Mononuclear cell (primary cell): ENCODE results near the gene CACNA1E. TPM values are rescaled to one million over a fixed set of nuclear protein-coding genes. Genes with fewer than 3 reads are reported as not detected.

ENCODE experiments used
- H3K27me3 ChIP-seq: 2 replicates; pipeline ENCODE4 v1.6.0; 2011; ENCODE audit warnings: low read length, control low read depth; ENCODE audit not compliant: insufficient read depth
- H3K4me1 ChIP-seq: 2 replicates; pipeline ENCODE4 v1.5.1; 2011; ENCODE audit warnings: mild to moderate bottlenecking, low read length, control low read depth; ENCODE audit not compliant: insufficient read depth
- H3K4me3 ChIP-seq: 2 replicates; pipeline ENCODE4 v1.5.1; 2011; ENCODE audit warnings: mild to moderate bottlenecking, low read length, moderate library complexity
- H3K9me3 ChIP-seq: 2 replicates; pipeline ENCODE4 v1.5.1; 2011; ENCODE audit warnings: low read depth, mild to moderate bottlenecking, control low read depth, low read length
- total RNA-seq: library from RNA; depleted of rRNA; stranded (reverse); fragments of >200 nt; gene quantifications from one replicate; pipeline ENCODE4 v1.2.3, GENCODE V29; 2012

Gene CACNA1E
- total RNA-seq, 1 donor: under 0.01 TPM

GRCh38 chr1:181607524-181607923 is 124.2 kb downstream of the CACNA1E start:
- Histone ChIP-seq H3K27me3 (no peaks in the 10 kb centered on the region), H3K9me3 (no peaks in the 10 kb centered on the region), H3K4me3 (no peak overlapping the region), H3K4me1 (no peaks in the 10 kb centered on the region)

DNA sequence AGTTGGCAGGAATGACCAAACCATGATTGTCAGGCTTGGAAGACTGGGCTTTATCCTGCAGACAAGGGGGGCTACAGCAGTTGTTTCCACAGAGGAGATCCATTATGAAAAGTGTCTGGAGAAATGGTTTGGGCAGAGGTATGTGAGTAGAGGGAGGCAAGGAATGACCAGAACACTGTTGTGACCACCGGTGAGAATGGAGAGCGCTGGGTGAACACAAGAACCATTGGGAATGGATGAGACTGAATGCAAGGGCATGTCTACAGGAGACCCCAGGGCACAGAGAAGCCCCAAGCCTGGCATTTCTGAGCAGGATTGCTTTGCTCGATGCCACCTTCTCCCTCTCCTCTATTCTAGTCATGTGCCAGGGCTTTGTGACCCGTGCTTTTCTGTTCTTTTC is 125.1 kb downstream of the CACNA1E start:
- Histone ChIP-seq H3K4me3 (no peak overlapping the region), H3K9me3 (no peaks in the 10 kb centered on the region), H3K27me3 (no peaks in the 10 kb centered on the region), H3K4me1 (no peaks in the 10 kb centered on the region)

DNA sequence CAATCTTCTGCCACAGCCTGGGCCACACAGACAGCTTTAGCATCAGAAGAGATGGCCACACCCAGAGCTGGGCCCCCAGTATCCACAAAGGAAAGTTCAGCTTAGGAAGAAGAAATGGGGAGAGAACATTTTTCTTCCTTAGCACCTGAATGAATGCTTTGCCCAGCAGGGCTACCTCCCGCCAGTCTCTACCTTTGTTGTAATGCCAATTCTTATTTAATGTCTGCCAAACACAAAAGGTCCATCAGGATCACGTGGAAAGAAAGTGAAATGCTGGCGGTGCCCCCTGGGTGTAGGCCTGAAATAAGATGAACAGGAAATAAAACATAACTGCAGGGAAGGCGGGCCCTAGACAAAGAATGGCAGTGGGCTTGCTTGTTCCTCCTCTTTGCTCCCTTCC is 125.6 kb downstream of the CACNA1E start:
- Histone ChIP-seq H3K9me3 (no peaks in the 10 kb centered on the region), H3K27me3 (no peaks in the 10 kb centered on the region), H3K4me1 (no peaks in the 10 kb centered on the region), H3K4me3 (no peak overlapping the region)

DNA sequence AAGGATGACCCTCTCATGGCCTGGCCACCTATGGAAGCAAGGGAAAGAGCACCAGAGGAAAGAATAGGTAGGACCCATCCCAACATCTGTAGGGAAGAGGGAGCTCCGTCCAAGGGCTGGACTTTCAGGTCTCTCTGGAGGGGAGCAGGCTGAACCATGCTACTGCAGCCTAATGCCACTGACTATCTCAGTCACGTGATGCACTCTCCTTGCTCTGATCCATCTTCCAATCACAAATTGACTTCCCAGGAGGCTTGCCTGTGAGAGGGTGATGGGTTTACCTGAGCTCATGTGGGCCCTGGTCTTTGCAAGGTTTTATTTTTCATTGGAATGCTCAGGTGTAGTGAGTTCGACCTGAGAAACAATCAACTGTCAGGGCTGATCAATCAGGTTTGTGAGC is 128.8 kb downstream of the CACNA1E start:
- no peaks in the 10 kb centered on the region for H3K27me3 ChIP-seq
- H3K4me1 ChIP-seq: no peaks in the 10 kb centered on the region
- no peak overlapping the region for H3K4me3 ChIP-seq
- H3K9me3 ChIP-seq: no peaks in the 10 kb centered on the region

- no peaks in the 10 kb centered on the region for H3K27me3 ChIP-seq
- no peaks in the 10 kb centered on the region for H3K9me3 ChIP-seq
- H3K4me1 ChIP-seq: no peaks in the 10 kb centered on the region
- H3K4me3 ChIP-seq: no peak overlapping the region
Measured at GRCh38 chr1:181618559-181618958, 135.2 kb downstream of the CACNA1E start.

DNA sequence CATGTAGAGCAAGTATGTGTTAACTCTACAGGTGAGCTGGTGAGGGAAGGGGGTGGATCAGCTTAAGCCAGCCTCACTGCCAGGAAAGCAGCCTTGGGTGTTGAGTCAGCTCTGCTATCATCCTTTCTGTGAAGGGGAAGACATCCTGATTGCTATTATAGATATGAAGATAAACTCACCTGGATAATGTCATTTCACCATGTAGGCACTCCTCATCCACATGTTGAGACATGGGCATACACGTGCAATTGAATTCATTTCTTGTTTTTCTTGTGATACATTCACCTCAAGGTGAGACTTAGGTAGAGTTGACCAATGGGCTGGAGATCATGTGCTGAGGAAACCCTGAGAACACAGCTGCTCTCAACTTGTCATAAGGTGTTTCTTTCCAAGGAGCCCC is 136.9 kb downstream of the CACNA1E start:
- Histone ChIP-seq H3K4me1 (no peaks in the 10 kb centered on the region), H3K9me3 (no peaks in the 10 kb centered on the region), H3K4me3 (no peak overlapping the region), H3K27me3 (no peaks in the 10 kb centered on the region)

GRCh38 chr1:181623850-181624249 is 140.5 kb downstream of the CACNA1E start:
- Histone ChIP-seq H3K9me3 (no peaks in the 10 kb centered on the region), H3K27me3 (no peaks in the 10 kb centered on the region), H3K4me3 (no peak overlapping the region), H3K4me1 (no peaks in the 10 kb centered on the region)

DNA sequence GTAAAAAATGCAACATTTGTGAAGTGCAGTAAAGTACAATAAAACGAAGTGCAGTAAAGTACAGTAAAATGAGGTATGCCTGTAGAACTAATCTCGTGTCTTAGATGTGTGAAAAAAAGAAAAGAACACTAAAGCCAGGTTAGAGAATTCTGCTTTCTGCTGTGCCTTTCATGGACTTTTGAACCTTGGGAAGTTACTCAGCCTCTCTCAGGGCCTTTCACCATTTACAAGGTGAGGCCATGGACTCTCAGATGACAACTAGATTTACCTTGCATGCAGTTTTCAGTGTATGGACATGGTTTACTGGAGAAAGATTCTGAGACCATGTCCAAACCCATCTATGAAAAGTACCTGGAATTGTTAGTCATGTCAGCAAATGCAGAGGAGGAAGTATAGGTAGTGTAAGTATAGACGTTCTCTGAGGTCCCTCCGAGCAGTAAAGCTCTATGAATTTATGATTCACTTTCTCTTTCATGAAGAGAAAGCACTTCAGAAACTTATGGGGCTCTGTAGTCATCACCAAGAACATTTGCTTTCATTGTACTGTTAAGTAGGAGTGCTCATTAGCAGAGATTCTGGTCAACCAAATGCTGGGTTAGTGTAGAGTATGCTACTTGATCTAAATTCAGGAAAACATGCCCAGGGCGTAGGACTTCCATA is 143.1 kb downstream of the CACNA1E start:
- Histone ChIP-seq H3K4me3 (no peak overlapping the region), H3K27me3 (no peaks in the 10 kb centered on the region), H3K4me1 (no peaks in the 10 kb centered on the region), H3K9me3 (no peaks in the 10 kb centered on the region)

DNA sequence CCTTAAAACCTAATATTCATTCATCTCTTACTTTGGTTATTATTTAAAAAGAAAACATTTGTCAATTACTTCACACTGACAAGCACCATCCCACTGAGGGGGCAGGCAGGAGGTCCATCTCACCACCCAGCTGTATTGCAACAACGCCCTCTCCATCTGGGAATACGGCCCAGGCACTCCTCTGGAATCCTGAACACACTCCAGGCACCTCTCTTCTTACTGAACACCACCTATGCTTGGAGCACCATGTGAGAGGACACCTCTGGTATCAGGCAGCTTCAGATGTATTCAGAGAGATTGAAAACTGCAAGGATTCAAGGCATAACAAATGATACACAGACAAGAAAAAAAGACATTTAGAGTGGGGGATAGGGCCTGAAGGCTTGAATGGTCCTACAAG is 147.1 kb downstream of the CACNA1E start:
- Histone ChIP-seq H3K9me3 (no peaks in the 10 kb centered on the region), H3K4me1 (no peaks in the 10 kb centered on the region), H3K4me3 (no peak overlapping the region), H3K27me3 (no peaks in the 10 kb centered on the region)

- no peaks in the 10 kb centered on the region for H3K4me1 ChIP-seq
- H3K27me3 ChIP-seq: no peaks in the 10 kb centered on the region
- no peak overlapping the region for H3K4me3 ChIP-seq
- H3K9me3 ChIP-seq: no peaks in the 10 kb centered on the region
Measured at GRCh38 chr1:181630838-181631237, 147.5 kb downstream of the CACNA1E start.

DNA sequence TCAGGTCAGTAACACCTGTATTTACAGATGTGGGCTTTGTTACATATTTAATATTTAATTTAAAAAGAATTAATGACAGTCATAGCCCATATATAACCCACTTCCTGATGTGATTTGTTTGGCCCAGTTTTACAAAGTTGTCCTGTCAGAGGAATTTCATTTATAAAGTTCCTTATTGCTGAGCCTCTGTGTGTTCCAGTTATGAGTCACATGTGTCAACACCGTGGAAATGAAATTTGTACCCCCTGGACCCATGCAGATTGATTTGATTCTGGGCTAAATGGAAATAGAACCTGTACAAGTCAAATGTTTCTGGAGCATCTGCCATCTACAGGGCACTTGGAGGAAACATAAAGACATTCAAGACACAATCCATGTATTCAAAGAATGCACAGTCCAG is 149.2 kb downstream of the CACNA1E start:
- Histone ChIP-seq H3K27me3 (no peaks in the 10 kb centered on the region), H3K9me3 (no peaks in the 10 kb centered on the region), H3K4me3 (no peak overlapping the region), H3K4me1 (no peaks in the 10 kb centered on the region)

DNA sequence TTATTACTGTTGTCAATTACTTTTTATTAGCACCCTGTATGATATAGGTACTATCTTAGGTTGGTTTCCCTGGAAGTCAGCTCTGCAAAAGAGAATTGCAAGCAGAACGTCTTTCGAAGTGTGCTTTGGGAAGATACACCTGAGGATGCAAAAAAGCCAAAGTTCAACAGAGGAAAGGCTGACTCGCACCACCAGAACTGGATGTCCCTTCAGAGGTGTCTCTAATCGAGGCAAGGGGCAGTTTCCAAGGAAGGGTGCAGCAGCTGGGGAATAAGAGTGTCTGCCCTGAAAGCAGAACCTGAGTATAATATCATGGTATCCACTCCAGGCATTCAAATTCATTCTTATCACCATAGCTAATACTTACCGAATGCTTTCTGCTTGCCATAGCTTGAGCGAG is 149.6 kb downstream of the CACNA1E start:
- Histone ChIP-seq H3K27me3 (no peaks in the 10 kb centered on the region), H3K4me3 (no peak overlapping the region), H3K4me1 (no peaks in the 10 kb centered on the region), H3K9me3 (no peaks in the 10 kb centered on the region)

DNA sequence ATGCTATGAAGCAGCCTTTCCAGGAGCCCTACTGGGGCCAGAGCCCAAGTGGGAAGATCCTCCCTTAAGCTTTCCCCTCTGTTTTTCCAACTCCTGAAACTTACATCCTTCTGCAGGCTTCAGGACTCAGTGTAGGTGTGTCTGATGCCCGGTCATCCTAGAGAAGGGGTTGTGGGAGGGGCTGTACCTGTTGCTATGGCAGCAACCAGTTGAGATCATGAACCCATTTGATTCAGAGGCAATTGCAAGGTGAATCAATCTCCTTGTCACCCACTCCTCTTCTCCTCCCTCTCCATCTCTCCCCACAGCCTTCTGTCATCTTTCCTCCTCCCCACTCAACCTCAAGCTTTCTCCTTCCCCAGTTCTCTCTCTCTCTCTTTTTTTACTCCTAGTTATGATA is 151.8 kb downstream of the CACNA1E start:
- Histone ChIP-seq H3K4me1 (no peaks in the 10 kb centered on the region), H3K27me3 (no peaks in the 10 kb centered on the region)

DNA sequence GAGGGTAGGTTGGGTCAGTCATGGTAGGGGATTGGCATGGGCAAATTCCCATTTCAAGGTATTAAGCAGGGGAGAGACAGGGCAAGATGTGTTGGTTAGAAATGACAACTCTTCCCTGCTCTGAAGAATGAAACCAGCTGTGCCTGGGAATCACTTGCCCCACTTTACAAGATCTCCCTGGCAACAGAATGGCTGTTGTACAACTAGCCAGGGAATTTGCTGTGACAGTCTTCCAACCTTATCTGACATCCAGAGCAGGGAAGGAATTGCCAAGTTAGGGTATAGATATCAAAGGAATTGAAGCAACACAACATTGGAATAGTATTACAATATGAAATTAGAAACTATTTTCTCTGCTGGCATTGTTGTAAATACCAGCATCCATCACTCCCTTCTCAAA is 154.7 kb downstream of the CACNA1E start:
- no peaks in the 10 kb centered on the region for H3K27me3 ChIP-seq
- no peaks in the 10 kb centered on the region for H3K9me3 ChIP-seq
- no peak overlapping the region for H3K4me3 ChIP-seq
- no peaks in the 10 kb centered on the region for H3K4me1 ChIP-seq

More for the DNA sequence above, 151.8 kb downstream of the CACNA1E start:
- Histone ChIP-seq H3K9me3 (no peaks in the 10 kb centered on the region), H3K4me3 (no peak overlapping the region)

GRCh38 chr1:181640956-181641355 is 157.6 kb downstream of the CACNA1E start:
- Histone ChIP-seq H3K4me3 (no peak overlapping the region), H3K9me3 (no peaks in the 10 kb centered on the region), H3K4me1 (no peaks in the 10 kb centered on the region), H3K27me3 (no peaks in the 10 kb centered on the region)

GRCh38 chr1:181643631-181644030 is 160.3 kb downstream of the CACNA1E start:
- Histone ChIP-seq H3K4me1 (no peaks in the 10 kb centered on the region), H3K9me3 (no peaks in the 10 kb centered on the region), H3K27me3 (no peaks in the 10 kb centered on the region), H3K4me3 (no peak overlapping the region)
